Measurements from ENCODE around the gene POLK. TPM values are rescaled to one million over a fixed set of nuclear protein-coding genes. Genes with fewer than 3 reads are reported as not detected.
"Not testable (repeated sequence)": the region's sequence is repeated elsewhere in the genome, so short reads cannot be mapped to it uniquely, and the experiment has no call there.

POLK gene
- total and polyA plus RNA-seq, 7 donors: 4.9 to 29.9 (median 18.9) TPM

DNA sequence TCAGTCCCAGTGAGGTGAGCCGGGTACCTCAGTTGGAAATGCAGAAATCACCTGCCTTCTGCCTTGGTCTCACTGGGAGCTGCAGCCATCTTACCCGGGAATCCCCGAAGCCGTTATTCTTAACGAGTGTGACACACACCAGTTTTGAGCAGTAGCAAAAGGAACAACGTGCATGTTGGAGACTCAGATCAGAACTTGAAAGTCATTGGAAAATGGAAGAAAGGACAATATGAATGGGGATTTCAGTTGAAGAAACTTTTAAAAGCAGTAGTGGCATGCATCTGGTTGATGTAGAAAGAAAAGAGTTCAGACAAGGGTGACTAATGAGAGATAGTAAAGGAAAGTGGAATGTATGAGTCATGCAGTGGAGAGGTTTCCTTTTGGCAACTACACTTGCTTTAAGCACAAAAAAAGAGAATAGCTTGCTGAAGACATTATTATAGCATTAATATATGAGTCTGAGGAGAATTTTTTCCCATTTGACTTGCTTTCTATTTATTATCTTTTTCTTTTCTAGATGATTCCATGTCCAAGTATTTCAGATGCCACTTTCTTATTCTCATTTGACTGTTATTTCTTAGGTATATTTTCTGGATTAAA lies 55.1 kb downstream of the POLK start:
- peak; percentile 76 to 99 (median 92) for ATAC-seq
- Histone ChIP-seq H3K9me3 (peaks cover 11% of the 10 kb centered on the region), H3K27me3 (ENCODE audit: insufficient read depth in 3 of 3, low read length in 2 of 3) (no peaks in the 10 kb centered on the region), H3K27ac (peak overlapping the region; percentile 44), H3K36me3 (ENCODE audit: insufficient read depth in 1 of 2, low read depth in 1 of 2) (peaks cover 0 to 8% of the 10 kb centered on the region in 2 donors), H3K4me3 (no peak overlapping the region), H3K4me1 (peaks cover 12% of the 10 kb centered on the region)
- TF ChIP-seq, protein P1, sequence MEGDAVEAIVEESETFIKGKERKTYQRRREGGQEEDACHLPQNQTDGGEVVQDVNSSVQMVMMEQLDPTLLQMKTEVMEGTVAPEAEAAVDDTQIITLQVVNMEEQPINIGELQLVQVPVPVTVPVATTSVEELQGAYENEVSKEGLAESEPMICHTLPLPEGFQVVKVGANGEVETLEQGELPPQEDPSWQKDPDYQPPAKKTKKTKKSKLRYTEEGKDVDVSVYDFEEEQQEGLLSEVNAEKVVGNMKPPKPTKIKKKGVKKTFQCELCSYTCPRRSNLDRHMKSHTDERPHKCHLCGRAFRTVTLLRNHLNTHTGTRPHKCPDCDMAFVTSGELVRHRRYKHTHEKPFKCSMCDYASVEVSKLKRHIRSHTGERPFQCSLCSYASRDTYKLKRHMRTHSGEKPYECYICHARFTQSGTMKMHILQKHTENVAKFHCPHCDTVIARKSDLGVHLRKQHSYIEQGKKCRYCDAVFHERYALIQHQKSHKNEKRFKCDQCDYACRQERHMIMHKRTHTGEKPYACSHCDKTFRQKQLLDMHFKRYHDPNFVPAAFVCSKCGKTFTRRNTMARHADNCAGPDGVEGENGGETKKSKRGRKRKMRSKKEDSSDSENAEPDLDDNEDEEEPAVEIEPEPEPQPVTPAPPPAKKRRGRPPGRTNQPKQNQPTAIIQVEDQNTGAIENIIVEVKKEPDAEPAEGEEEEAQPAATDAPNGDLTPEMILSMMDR (IDR thresholded peaks at IDR 0.05): no peak
- DNase-seq: no peak
- 50 to 65% (median 57%) methylated on average over 6 of the region's 6 CpGs for WGBS, 3 donors
- intact Hi-C loops (cut with DNase I): loop anchor here in 1 of 2 donors (2.0 kb wide), 1 partner anchor 54 kb away; no protein-coding TSS in a partner anchor

DNA sequence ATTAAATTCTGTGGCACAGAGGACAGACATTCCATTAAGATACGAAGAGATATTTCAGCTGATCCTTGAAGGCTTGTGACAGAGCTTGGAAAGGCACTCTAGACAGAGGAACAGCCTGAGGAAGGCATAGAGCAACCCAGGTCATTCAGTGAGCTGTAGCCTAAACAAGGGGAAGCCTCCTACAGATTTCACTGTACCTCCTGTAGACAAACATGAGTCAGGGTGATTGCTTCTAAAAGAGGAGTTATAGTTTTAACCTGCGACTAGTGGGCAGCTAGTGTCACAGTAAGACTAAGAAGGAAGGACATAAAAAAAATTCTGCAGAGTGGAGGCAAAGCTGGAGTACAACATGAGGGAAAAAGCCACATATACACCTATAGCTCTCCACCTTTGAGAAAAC lies 56.0 kb downstream of the POLK start:
- peaks cover 12% of the 10 kb centered on the region for H3K4me1 ChIP-seq
- DNase-seq: no peak
- TF ChIP-seq, protein P1 (IDR thresholded peaks at IDR 0.05): no peak
- peak in 2 of 4 donors; percentile 28 to 37 for ATAC-seq
- intact Hi-C loops (cut with DNase I): loop anchor here in 1 of 2 donors (2.0 kb wide), 1 partner anchor 55 kb away; no protein-coding TSS in a partner anchor
- WGBS, 3 donors: 61 to 67% (median 64%) methylated on average over 2 of the region's 2 CpGs
- H3K36me3 ChIP-seq (ENCODE audit: insufficient read depth in 1 of 2, low read depth in 1 of 2): peaks cover 0 to 8% of the 10 kb centered on the region in 2 donors
- H3K4me3 ChIP-seq: no peak overlapping the region
- H3K27ac ChIP-seq: no peak overlapping the region
- no peaks in the 10 kb centered on the region for H3K27me3 ChIP-seq (ENCODE audit: insufficient read depth in 3 of 3, low read length in 2 of 3)
- peaks cover 8% of the 10 kb centered on the region for H3K9me3 ChIP-seq

DNA sequence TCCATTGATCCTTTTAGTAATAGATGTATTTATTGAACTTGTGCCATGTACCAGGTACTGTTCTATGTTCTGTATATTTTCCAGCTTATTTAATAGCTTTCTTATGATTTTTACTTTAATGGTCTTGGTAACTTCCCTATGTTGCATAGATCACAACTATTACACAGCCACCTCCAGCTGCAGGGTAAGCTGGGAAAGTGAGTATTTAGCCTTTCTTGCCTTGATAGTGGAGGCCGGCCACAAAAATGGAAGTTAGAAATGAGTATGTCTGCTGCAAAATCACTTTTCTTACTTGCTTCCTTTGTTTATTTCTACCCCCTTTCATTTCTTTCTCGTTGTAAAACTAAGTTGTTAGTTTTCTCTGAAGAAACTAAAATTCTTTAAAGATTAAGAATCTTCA lies 56.5 kb downstream of the POLK start:
- ATAC-seq (no peak), DNase-seq (no peak)
- intact Hi-C loops (cut with DNase I): no loop called here
- WGBS, 3 donors: 87 to 92% (median 89%) methylated on average over 2 of the region's 2 CpGs
- no peak overlapping the region for H3K4me3 ChIP-seq
- H3K36me3 ChIP-seq (ENCODE audit: insufficient read depth in 1 of 2, low read depth in 1 of 2): peaks cover 0 to 8% of the 10 kb centered on the region in 2 donors
- peaks cover 12% of the 10 kb centered on the region for H3K4me1 ChIP-seq
- TF ChIP-seq, protein P1 (IDR thresholded peaks at IDR 0.05): no peak
- no peaks in the 10 kb centered on the region for H3K27me3 ChIP-seq (ENCODE audit: insufficient read depth in 3 of 3, low read length in 2 of 3)
- H3K27ac ChIP-seq: no peak overlapping the region
- H3K9me3 ChIP-seq: peaks cover 6% of the 10 kb centered on the region

DNA sequence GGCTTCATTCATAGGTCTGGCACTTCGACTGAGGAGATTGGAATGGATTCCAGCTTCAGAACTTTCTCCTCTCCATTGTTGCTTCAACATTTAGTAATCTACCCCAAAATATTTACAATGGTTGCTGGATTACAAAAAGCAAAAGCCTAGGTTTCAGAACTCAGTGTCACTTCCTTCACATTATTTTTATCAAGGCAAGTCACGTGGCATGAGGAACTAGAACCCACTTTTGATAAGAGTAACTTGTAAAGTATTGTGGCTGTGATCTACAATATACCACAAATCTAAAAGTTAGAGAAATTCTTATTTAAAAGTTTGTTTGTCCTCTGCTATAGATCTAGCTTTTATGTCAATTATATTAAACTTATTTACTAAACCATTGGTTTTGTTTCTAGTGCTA lies 59.9 kb downstream of the POLK start:
- Histone ChIP-seq H3K4me1 (peaks cover 11% of the 10 kb centered on the region), H3K9me3 (no peaks in the 10 kb centered on the region), H3K27me3 (ENCODE audit: insufficient read depth in 3 of 3, low read length in 2 of 3) (no peaks in the 10 kb centered on the region), H3K4me3 (no peak overlapping the region), H3K27ac (no peak overlapping the region), H3K36me3 (ENCODE audit: insufficient read depth in 1 of 2, low read depth in 1 of 2) (peaks cover 0 to 14% of the 10 kb centered on the region in 2 donors)
- DNase-seq: no peak
- TF ChIP-seq, protein P1 (IDR thresholded peaks at IDR 0.05): no peak
- intact Hi-C loops (cut with DNase I): no loop called here
- 82 to 89% (median 88%) methylated on average over 2 of the region's 2 CpGs for WGBS, 3 donors
- no peak for ATAC-seq

DNA sequence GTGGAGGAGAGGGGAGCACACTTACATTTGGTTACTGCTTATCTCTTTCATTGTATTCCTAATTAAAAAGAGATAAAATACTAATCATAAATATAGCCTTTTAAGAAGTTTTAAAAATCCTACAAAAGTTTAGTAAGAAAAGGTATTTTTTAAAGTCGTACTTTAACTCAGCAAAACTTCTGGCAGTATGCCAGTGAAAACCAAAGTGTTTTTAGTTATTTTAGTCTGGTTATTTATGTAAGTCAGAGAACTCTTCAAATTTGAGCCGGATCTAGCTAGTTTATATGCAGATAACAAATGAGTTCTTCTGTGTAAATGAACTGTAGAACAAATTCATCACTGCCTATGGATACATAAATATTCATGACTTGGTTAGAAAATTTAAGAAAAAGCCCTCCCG lies 63.1 kb downstream of the POLK start:
- no peaks in the 10 kb centered on the region for H3K27me3 ChIP-seq (ENCODE audit: insufficient read depth in 3 of 3, low read length in 2 of 3)
- no peaks in the 10 kb centered on the region for H3K4me1 ChIP-seq
- H3K4me3 ChIP-seq: no peak overlapping the region
- DNase-seq (no peak), ATAC-seq (no peak)
- intact Hi-C loops (cut with DNase I): no loop called here
- 66 to 73% (median 72%) methylated on average over 3 of the region's 3 CpGs for WGBS, 3 donors
- H3K9me3 ChIP-seq: no peaks in the 10 kb centered on the region
- TF ChIP-seq, protein P1 (IDR thresholded peaks at IDR 0.05): no peak
- no peak overlapping the region for H3K27ac ChIP-seq
- H3K36me3 ChIP-seq (ENCODE audit: insufficient read depth in 1 of 2, low read depth in 1 of 2): peaks cover 0 to 40% of the 10 kb centered on the region in 2 donors

DNA sequence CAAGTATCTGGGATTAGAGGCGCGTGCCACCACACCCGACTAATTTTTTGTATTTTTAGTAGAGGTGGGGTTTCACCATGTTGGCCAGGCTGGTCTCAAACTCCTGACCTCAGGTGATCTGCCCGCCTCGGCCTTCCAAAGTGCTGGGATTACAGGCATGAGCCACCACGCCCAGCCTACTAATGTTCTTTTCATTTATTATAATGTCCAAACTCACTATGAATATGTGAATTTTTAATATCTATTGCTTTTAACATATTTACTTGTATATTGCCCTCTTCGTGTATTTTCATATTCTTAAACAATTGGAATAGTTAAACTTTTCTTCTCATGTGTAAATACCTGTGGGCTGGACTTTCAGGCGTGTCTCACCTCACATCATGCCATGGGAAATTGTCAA lies 66.6 kb downstream of the POLK start:
- DNase-seq; ATAC-seq; H3K4me1 ChIP-seq; intact Hi-C loops (cut with DNase I); H3K27me3 ChIP-seq (ENCODE audit: insufficient read depth in 3 of 3, low read length in 2 of 3); H3K4me3 ChIP-seq; H3K9me3 ChIP-seq; H3K27ac ChIP-seq: not testable (repeated sequence)
- 92 to 96% (median 95%) methylated on average over 8 of the region's 8 CpGs for WGBS, 3 donors
- peaks cover 0 to 71% of the 10 kb centered on the region in 2 donors for H3K36me3 ChIP-seq (ENCODE audit: insufficient read depth in 1 of 2, low read depth in 1 of 2)
